CD4-positive, alpha-beta T cell (primary cell): ENCODE results near the gene ANKRD13B. TPM values are rescaled to one million over a fixed set of nuclear protein-coding genes. Genes with fewer than 3 reads are reported as not detected.

Source experiments
- ATAC-seq: fragments of 200-7000 bp; cut with Tn5 transposase; one replicate; pipeline ENCODE4 v1.10.0; 2022; ENCODE audit warnings: mild to moderate bottlenecking; ENCODE audit not compliant: poor library complexity
- CTCF ChIA-PET: fragments of 350-600 bp; sonication (Branson Sonifier 250); formaldehyde crosslinking; loops from one replicate; lab custom pipeline; 2021; ENCODE audit warnings: antibody characterized with exemption, inconsistent platforms; lab: Charles Lee
- POLR2A ChIA-PET: fragments of 350-600 bp; sonication (Branson Sonifier 250); formaldehyde crosslinking; loops from one replicate; lab custom pipeline; 2021; ENCODE audit warnings: antibody characterized with exemption, inconsistent platforms; lab: Charles Lee
- DNase-seq, 14 experiments: peaks; one replicate each; pipeline ENCODE4 v3.0.0-alpha.2; 2013 to 2020; ENCODE audit warnings: mixed read lengths in 2 of 14
- H3K27ac ChIP-seq, 2 donors: one replicate each; pipeline versions ENCODE4 v1.5.1 to v1.7.0; 2013; ENCODE audit warnings: low read length in 2 of 2, low read depth in 1 of 2, mild to moderate bottlenecking in 1 of 2
- H3K27me3 ChIP-seq, 2 experiments: 1 replicate in 1 of 2; 2 replicates in 1 of 2; pipeline versions ENCODE4 v1.6.1 to v1.7.0; 2013; ENCODE audit warnings: low read length in 2 of 2, control low read depth in 1 of 2, mild to moderate bottlenecking in 1 of 2, moderate library complexity in 1 of 2; ENCODE audit not compliant: insufficient read depth in 2 of 2, control insufficient read depth in 1 of 2
- H3K36me3 ChIP-seq: one replicate; pipeline ENCODE4 v1.6.1; 2013; ENCODE audit warnings: low read length, control low read depth; ENCODE audit not compliant: insufficient read depth
- H3K4me1 ChIP-seq: one replicate; pipeline ENCODE4 v1.6.1; 2013; ENCODE audit warnings: low read length, control low read depth; ENCODE audit not compliant: insufficient read depth
- H3K4me3 ChIP-seq: one replicate; pipeline ENCODE4 v1.5.1; 2013; ENCODE audit warnings: mild to moderate bottlenecking, low read length, moderate library complexity
- H3K9me3 ChIP-seq, 2 experiments: 1 replicate in 1 of 2; 2 replicates in 1 of 2; pipeline versions ENCODE4 v1.6.1 to v1.7.0; 2013; ENCODE audit warnings: low read length in 2 of 2, mild to moderate bottlenecking in 2 of 2, control low read depth in 1 of 2, moderate library complexity in 1 of 2; ENCODE audit not compliant: control insufficient read depth in 1 of 2, insufficient read depth in 1 of 2
- H3K27ac Mint-ChIP-seq: one replicate; pipeline ENCODE4 v1.8.0; 2020; ENCODE audit warnings: mixed read lengths
- H3K27me3 Mint-ChIP-seq: one replicate; pipeline ENCODE4 v1.8.0; 2021; ENCODE audit warnings: mixed read lengths
- H3K36me3 Mint-ChIP-seq: one replicate; pipeline ENCODE4 v1.8.0; 2021; ENCODE audit warnings: low read depth, mixed read lengths
- H3K4me1 Mint-ChIP-seq: one replicate; pipeline ENCODE4 v1.8.0; 2021; ENCODE audit warnings: low read depth, mixed read lengths
- H3K4me3 Mint-ChIP-seq: one replicate; pipeline ENCODE4 v1.8.0; 2020; ENCODE audit warnings: mild to moderate bottlenecking, mixed read lengths
- H3K9me3 Mint-ChIP-seq: one replicate; pipeline ENCODE4 v1.8.0; 2020; ENCODE audit warnings: mixed read lengths
- CTCF ChIP-seq: fragments of 200-600 bp; IDR thresholded peaks from one replicate; pipeline ENCODE4 v1.8.0; 2022; ENCODE audit warnings: antibody characterized with exemption, mild to moderate bottlenecking
- intact Hi-C, 2 experiments: fragments of 100-400 bp; cut with DNase I in 1 of 2; cut with micrococcal nuclease in 1 of 2; formaldehyde crosslinking; loops; one replicate each; pipeline versions ENCODE4 v1.15.1 to v1.9.0; 2023 to 2025; cut with DNase I, micrococcal nuclease
- total RNA-seq, 174 experiments: library from RNA in 2 of 174; stranded (reverse) in 2 of 174; gene quantifications; one replicate each; pipeline ENCODE4 v1.2.3 and lab custom pipeline; 2021 to 2026

Gene ANKRD13B
- total RNA-seq, 2 experiments from 2014 or later = 2.1 to 3.0 TPM

- POLR2A ChIA-PET = interaction anchor here (1.0 to 1.5 kb wide), 3 partner anchors 19 to 44 kb away, joined by 3 to 7 read pairs (median 4); partner anchors contain the start of gene ANKRD13B
- CTCF ChIA-PET = interaction anchor here (0.8 to 5.0 kb wide), 4 partner anchors 19 to 357 kb away, joined by 3 to 30 read pairs (median 4); no protein-coding TSS in a partner anchor
- H3K27ac ChIP-seq = no peak overlapping the region
- ATAC-seq (no peak), DNase-seq (peak in 2 of 14 experiments; percentile 16 to 31)
- Mint-ChIP-seq H3K27me3 (no peaks in the 10 kb centered on the region), H3K9me3 (no peaks in the 10 kb centered on the region), H3K27ac (no peak overlapping the region), H3K4me1 (peaks cover 16% of the 10 kb centered on the region), H3K36me3 (peaks cover 35% of the 10 kb centered on the region), H3K4me3 (no peak overlapping the region)
- intact Hi-C loops = loop anchor here in 1 of 2 experiments (10.0 kb wide), 1 partner anchor 901 kb away; the partner anchor contains the start of gene GOSR1
- peaks cover 21% of the 10 kb centered on the region for H3K4me1 ChIP-seq
- no peaks in the 10 kb centered on the region for H3K27me3 ChIP-seq
- no peak for TF ChIP-seq CTCF
- peaks cover 57% of the 10 kb centered on the region for H3K36me3 ChIP-seq
- H3K9me3 ChIP-seq = no peaks in the 10 kb centered on the region
- no peak overlapping the region for H3K4me3 ChIP-seq
Measured at GRCh38 chr17:29573558-29573869, 19.4 kb upstream of the ANKRD13B start.

DNA sequence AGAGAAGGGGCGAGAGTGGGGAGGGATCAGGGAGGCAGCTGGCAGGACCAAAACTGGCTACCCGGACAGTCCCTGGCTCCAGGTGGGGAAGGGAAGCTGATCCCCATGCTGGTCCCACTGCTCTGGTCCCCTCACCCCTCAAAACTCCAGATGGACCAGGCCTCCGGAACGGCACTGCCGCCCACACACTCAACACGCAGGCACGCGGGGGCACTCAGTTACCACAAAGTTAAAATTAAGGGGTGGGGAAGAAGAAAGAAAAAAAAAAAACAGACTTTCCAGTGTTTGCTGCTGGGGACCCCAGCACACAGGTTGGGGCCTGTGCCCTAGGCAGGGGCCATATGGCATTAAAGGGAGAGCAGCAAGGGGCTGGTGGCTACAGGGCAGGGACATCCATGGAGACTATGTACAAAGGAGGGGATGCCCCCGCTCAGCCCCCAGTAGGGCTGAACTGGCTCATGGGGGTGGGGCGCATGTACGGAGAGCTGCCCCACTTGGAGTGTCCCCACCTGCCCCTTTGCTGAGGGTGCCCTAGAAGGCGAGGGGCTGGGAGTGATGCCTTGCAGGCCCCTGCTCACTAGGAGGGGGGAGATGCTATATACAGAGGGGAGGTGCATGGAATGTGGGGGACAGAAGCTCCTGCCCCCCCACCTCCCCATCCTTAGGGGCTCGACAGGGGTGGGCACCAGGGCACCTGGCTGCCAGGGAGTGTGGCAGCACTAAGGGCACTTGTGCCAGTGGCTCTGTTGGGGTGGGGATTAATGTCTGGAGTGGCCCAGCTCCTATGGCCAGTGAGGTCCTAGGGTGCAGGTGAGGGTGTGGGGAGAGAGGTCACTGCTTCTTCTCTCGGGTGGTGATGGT lies 18.8 kb upstream of the ANKRD13B start:
- POLR2A ChIA-PET = interaction anchor here (1.5 kb wide), 1 partner anchor 44 kb away, joined by 7 read pairs; no protein-coding TSS in a partner anchor
- H3K27ac Mint-ChIP-seq = peak overlapping the region; percentile 59

More for the DNA sequence above, 18.8 kb upstream of the ANKRD13B start:
- TF ChIP-seq CTCF = no peak
- ATAC-seq (no peak), DNase-seq (peak in 2 of 14 experiments; percentile 17 to 30)
- intact Hi-C loops = loop anchor here in 1 of 2 experiments (10.0 kb wide), 1 partner anchor 901 kb away; the partner anchor contains the start of gene GOSR1
- peaks cover 13% of the 10 kb centered on the region for H3K4me1 Mint-ChIP-seq
- no peak overlapping the region for H3K4me3 Mint-ChIP-seq
- peaks cover 16% of the 10 kb centered on the region for H3K4me1 ChIP-seq
- H3K27me3 ChIP-seq = no peaks in the 10 kb centered on the region
- no peak overlapping the region for H3K27ac ChIP-seq
- no peaks in the 10 kb centered on the region for H3K27me3 Mint-ChIP-seq
- H3K4me3 ChIP-seq = no peak overlapping the region
- peaks cover 37% of the 10 kb centered on the region for H3K36me3 Mint-ChIP-seq
- peaks cover 62% of the 10 kb centered on the region for H3K36me3 ChIP-seq
- CTCF ChIA-PET = interaction anchor here (0.8 to 1.4 kb wide), 2 partner anchors 18 to 204 kb away, joined by 3 to 4 read pairs; no protein-coding TSS in a partner anchor
- no peaks in the 10 kb centered on the region for H3K9me3 Mint-ChIP-seq
- no peaks in the 10 kb centered on the region for H3K9me3 ChIP-seq
